Measurements from ENCODE around the gene MATN4.

The MATN4 gene

GRCh38 chr20:45343532-45344167 is 35.6 kb upstream of the MATN4 start:
- no peak for DNase-seq
- H3K4me1 ChIP-seq (ENCODE audit: low read length): peaks cover 28% of the 10 kb centered on the region
- no peak overlapping the region for H3K4me3 ChIP-seq (ENCODE audit: low read length)

GRCh38 chr20:45342855-45343531 is 34.9 kb upstream of the MATN4 start:
- TF ChIP-seq EZH2 (optimal IDR thresholded peaks at IDR 0.05; ENCODE audit: low read depth, low read length): no peak
- TF ChIP-seq EZH2phosphoT487 (IDR thresholded peaks at IDR 0.05; ENCODE audit: low read length): no peak
- no peak for TF ChIP-seq CTCF (IDR thresholded peaks at IDR 0.05; ENCODE audit: low read length)
- Histone ChIP-seq H3K9ac (ENCODE audit: low read length) (no peak overlapping the region), H3K9me3 (replicated peaks; ENCODE audit: insufficient read depth, low read length) (no peaks in the 10 kb centered on the region), H4K20me1 (ENCODE audit: insufficient read depth, low read length) (no peaks in the 10 kb centered on the region), H3K4me2 (ENCODE audit: low read depth, low read length) (no peak overlapping the region), H3F3A (ENCODE audit: insufficient read depth, low read length) (peaks cover 5% of the 10 kb centered on the region; the same call in 1 of the 2 replicates), H3K4me1 (ENCODE audit: low read length) (peaks cover 28% of the 10 kb centered on the region), H3K79me2 (ENCODE audit: low read length) (peaks cover 4% of the 10 kb centered on the region; the same call in 1 of the 2 replicates), H3K27me3 (replicated peaks; ENCODE audit: insufficient read depth, low read length) (peaks cover 8% of the 10 kb centered on the region; the same call in 1 of the 2 replicates), H3K27ac (ENCODE audit: low read length) (no peak overlapping the region), H3K36me3 (replicated peaks; ENCODE audit: insufficient read depth, low read length) (no peaks in the 10 kb centered on the region), H3K4me3 (ENCODE audit: low read length) (no peak overlapping the region), H3K9me2 (replicated peaks; ENCODE audit: insufficient read depth, low read length) (no peaks in the 10 kb centered on the region), H2AFZ (ENCODE audit: low read length) (no peak overlapping the region)
- no peak for DNase-seq

More at GRCh38 chr20:45343532-45344167, 35.6 kb upstream of the MATN4 start:
- no peak overlapping the region for H2AFZ ChIP-seq (ENCODE audit: low read length)
- H3K36me3 ChIP-seq (replicated peaks; ENCODE audit: insufficient read depth, low read length): no peaks in the 10 kb centered on the region
- no peak for TF ChIP-seq EZH2phosphoT487 (IDR thresholded peaks at IDR 0.05; ENCODE audit: low read length)
- no peak for TF ChIP-seq EZH2 (optimal IDR thresholded peaks at IDR 0.05; ENCODE audit: low read depth, low read length)
- TF ChIP-seq CTCF (IDR thresholded peaks at IDR 0.05; ENCODE audit: low read length): no peak
- no peak overlapping the region for H3K9ac ChIP-seq (ENCODE audit: low read length)
- no peaks in the 10 kb centered on the region for H3K9me3 ChIP-seq (replicated peaks; ENCODE audit: insufficient read depth, low read length)
- H3K27me3 ChIP-seq (replicated peaks; ENCODE audit: insufficient read depth, low read length): peaks cover 8% of the 10 kb centered on the region; the same call in 1 of the 2 replicates
- H4K20me1 ChIP-seq (ENCODE audit: insufficient read depth, low read length): no peaks in the 10 kb centered on the region
- H3F3A ChIP-seq (ENCODE audit: insufficient read depth, low read length): peaks cover 5% of the 10 kb centered on the region; the same call in 1 of the 2 replicates
- H3K27ac ChIP-seq (ENCODE audit: low read length): no peak overlapping the region
- H3K9me2 ChIP-seq (replicated peaks; ENCODE audit: insufficient read depth, low read length): no peaks in the 10 kb centered on the region
- H3K4me2 ChIP-seq (ENCODE audit: low read depth, low read length): no peak overlapping the region
- peaks cover 4% of the 10 kb centered on the region; the same call in 1 of the 2 replicates for H3K79me2 ChIP-seq (ENCODE audit: low read length)

- no peak overlapping the region for H3K27ac ChIP-seq (ENCODE audit: low read length)
- no peak overlapping the region for H3K4me2 ChIP-seq (ENCODE audit: low read depth, low read length)
These were observed 34.1 kb upstream of the MATN4 start for GRCh38 chr20:45341939-45342854.

More at GRCh38 chr20:45341939-45342854, 34.1 kb upstream of the MATN4 start:
- Histone ChIP-seq H3K4me1 (ENCODE audit: low read length) (peaks cover 28% of the 10 kb centered on the region), H3K27me3 (replicated peaks; ENCODE audit: insufficient read depth, low read length) (peaks cover 7% of the 10 kb centered on the region; the same call in 1 of the 2 replicates), H3F3A (ENCODE audit: insufficient read depth, low read length) (peaks cover 5% of the 10 kb centered on the region; the same call in 1 of the 2 replicates), H4K20me1 (ENCODE audit: insufficient read depth, low read length) (no peaks in the 10 kb centered on the region), H3K4me3 (ENCODE audit: low read length) (no peak overlapping the region), H2AFZ (ENCODE audit: low read length) (no peak overlapping the region), H3K9ac (ENCODE audit: low read length) (no peak overlapping the region), H3K79me2 (ENCODE audit: low read length) (peaks cover 4% of the 10 kb centered on the region; the same call in 1 of the 2 replicates), H3K9me2 (replicated peaks; ENCODE audit: insufficient read depth, low read length) (no peaks in the 10 kb centered on the region), H3K9me3 (replicated peaks; ENCODE audit: insufficient read depth, low read length) (no peaks in the 10 kb centered on the region), H3K36me3 (replicated peaks; ENCODE audit: insufficient read depth, low read length) (no peaks in the 10 kb centered on the region)
- TF ChIP-seq CTCF (IDR thresholded peaks at IDR 0.05; ENCODE audit: low read length) (no peak), EZH2 (optimal IDR thresholded peaks at IDR 0.05; ENCODE audit: low read depth, low read length) (no peak)
- no peak for DNase-seq

Data from MM.1S (cell line).